DOHH2 (cell line): ENCODE measurements around the gene SH2D6.
"Not testable (repeated sequence)": the region's sequence is repeated elsewhere in the genome, so short reads cannot be mapped to it uniquely, and the experiment has no call there.

Experiments
- H3F3A ChIP-seq: fragments of 200-600 bp; sonication (generic), shearing (Covaris generic); 2 replicates; pipeline ENCODE4 v1.6.0; 2016; ENCODE audit warnings: antibody characterized with exemption, mild to moderate bottlenecking; ENCODE audit not compliant: control insufficient read depth, insufficient read depth
- H3K27ac ChIP-seq: fragments of 200-600 bp; sonication (generic); 2 replicates; pipeline ENCODE4 v1.5.1; 2014; ENCODE audit warnings: low read depth, mild to moderate bottlenecking, low read length, moderate library complexity
- H3K27me3 ChIP-seq: fragments of 200-600 bp; sonication (generic); 2 replicates; pipeline ENCODE4 v1.6.1; 2014; ENCODE audit warnings: mild to moderate bottlenecking, low read length, mixed read lengths; ENCODE audit not compliant: control insufficient read depth
- H3K36me3 ChIP-seq: fragments of 200-600 bp; sonication (generic); 2 replicates; pipeline ENCODE4 v1.6.1; 2014; ENCODE audit warnings: mild to moderate bottlenecking, low read length, moderate library complexity, mixed read lengths; ENCODE audit not compliant: control insufficient read depth
- H3K4me1 ChIP-seq: fragments of 200-600 bp; sonication (generic); 2 replicates; pipeline ENCODE4 v1.6.1; 2014; ENCODE audit warnings: mild to moderate bottlenecking, low read length, mixed read lengths; ENCODE audit not compliant: control insufficient read depth
- H3K4me2 ChIP-seq: fragments of 200-600 bp; sonication (generic); 2 replicates; pipeline ENCODE4 v1.6.0; 2014; ENCODE audit warnings: mild to moderate bottlenecking, low read length, moderate library complexity
- H3K4me3 ChIP-seq: fragments of 200-600 bp; sonication (generic); 2 replicates; pipeline ENCODE4 v1.5.1; 2014; ENCODE audit warnings: mild to moderate bottlenecking, low read length, mixed read lengths
- H3K79me2 ChIP-seq: fragments of 200-600 bp; sonication (generic); 2 replicates; pipeline ENCODE4 v1.6.1; 2014; ENCODE audit warnings: mild to moderate bottlenecking, low read length, mixed read lengths; ENCODE audit not compliant: control insufficient read depth
- H3K9me2 ChIP-seq: fragments of 200-600 bp; sonication (generic); replicated peaks from 2 replicates; pipeline ENCODE4 v1.6.1; 2014; ENCODE audit warnings: mild to moderate bottlenecking, low read length, mixed read lengths; ENCODE audit not compliant: control insufficient read depth
- H3K9me3 ChIP-seq: fragments of 200-600 bp; sonication (generic); 2 replicates; pipeline ENCODE4 v1.6.1; 2014; ENCODE audit warnings: antibody characterized with exemption, low read length, mixed read lengths; ENCODE audit not compliant: control insufficient read depth, insufficient read depth
- H4K20me1 ChIP-seq: fragments of 200-600 bp; sonication (generic); 2 replicates; pipeline ENCODE4 v1.6.0; 2014; ENCODE audit warnings: low read depth, mild to moderate bottlenecking, antibody characterized with exemption, low read length, moderate library complexity; ENCODE audit not compliant: control insufficient read depth, insufficient read depth
- CTCF ChIP-seq: fragments of 200-600 bp; sonication (generic); IDR thresholded peaks from one replicate; pipeline ENCODE4 v1.5.1; 2014; ENCODE audit warnings: antibody characterized with exemption, mild to moderate bottlenecking, low read depth, low read length; ENCODE audit not compliant: poor library complexity, severe bottlenecking
- EZH2phosphoT487 ChIP-seq: fragments of 200-600 bp; sonication (generic); IDR thresholded peaks from 2 replicates; pipeline ENCODE4 v1.6.1; 2017; ENCODE audit warnings: borderline replicate concordance, mild to moderate bottlenecking, antibody characterized with exemption, low read length, moderate library complexity, mixed read lengths

The SH2D6 gene

GRCh38 chr2:85477884-85478283 is 59.4 kb downstream of the SH2D6 start:
- Histone ChIP-seq H3K9me3 (no peaks in the 10 kb centered on the region), H3K4me3 (no peak overlapping the region), H3K36me3 (no peaks in the 10 kb centered on the region), H3K27ac (no peak overlapping the region), H3F3A (no peaks in the 10 kb centered on the region), H3K4me2 (no peak overlapping the region), H3K27me3 (peaks cover 7% of the 10 kb centered on the region; the same call in 1 of the 2 replicates), H3K4me1 (no peaks in the 10 kb centered on the region), H3K79me2 (no peaks in the 10 kb centered on the region), H3K9me2 (no peaks in the 10 kb centered on the region), H4K20me1 (no peaks in the 10 kb centered on the region)
- TF ChIP-seq EZH2phosphoT487 (no peak), CTCF (no peak)

- Histone ChIP-seq H3K9me3 (no peaks in the 10 kb centered on the region), H3K27ac (no peak overlapping the region), H4K20me1 (no peaks in the 10 kb centered on the region), H3K4me3 (no peak overlapping the region), H3K79me2 (no peaks in the 10 kb centered on the region), H3K9me2 (no peaks in the 10 kb centered on the region), H3K4me2 (no peak overlapping the region), H3K27me3 (no peaks in the 10 kb centered on the region), H3F3A (no peaks in the 10 kb centered on the region), H3K36me3 (no peaks in the 10 kb centered on the region), H3K4me1 (no peaks in the 10 kb centered on the region)
- TF ChIP-seq CTCF (no peak), EZH2phosphoT487 (no peak)
Measured at GRCh38 chr2:85481818-85482777, 63.6 kb downstream of the SH2D6 start.

GRCh38 chr2:85484615-85485014 is 66.1 kb downstream of the SH2D6 start:
- not testable (repeated sequence) for H3K9me3 ChIP-seq, H3K4me3 ChIP-seq, H3K79me2 ChIP-seq, H3K27ac ChIP-seq, H3K9me2 ChIP-seq, H3F3A ChIP-seq, H3K36me3 ChIP-seq, H3K4me1 ChIP-seq, H3K27me3 ChIP-seq, H4K20me1 ChIP-seq, H3K4me2 ChIP-seq

- H3K27me3 ChIP-seq: no peaks in the 10 kb centered on the region
- H3K27ac ChIP-seq: no peak overlapping the region
- no peak overlapping the region for H3K4me3 ChIP-seq
- H3K9me2 ChIP-seq: no peaks in the 10 kb centered on the region
- no peaks in the 10 kb centered on the region for H3K36me3 ChIP-seq
- H3F3A ChIP-seq: no peaks in the 10 kb centered on the region
- H3K4me1 ChIP-seq: no peaks in the 10 kb centered on the region
- H3K79me2 ChIP-seq: no peaks in the 10 kb centered on the region
- H3K4me2 ChIP-seq: no peak overlapping the region
- TF ChIP-seq CTCF: no peak
- no peak for TF ChIP-seq EZH2phosphoT487
- H4K20me1 ChIP-seq: no peaks in the 10 kb centered on the region
- no peaks in the 10 kb centered on the region for H3K9me3 ChIP-seq
Measured at GRCh38 chr2:85485815-85486214, 67.3 kb downstream of the SH2D6 start.
